Endothelial cell of umbilical vein (primary cell): ENCODE data around the gene KLRF2. TPM values are rescaled to one million over a fixed set of nuclear protein-coding genes. Genes with fewer than 3 reads are reported as not detected.

Source experiments
- BruUV-seq: library from RNA; stranded (reverse); fragments of 400-500 nt; replicated peaks from 2 replicates; lab custom pipeline; 2021; lab: Mats Ljungman, UMichigan
- CTCF ChIA-PET: fragments of 300-600, 350-600 bp; sonication (Branson Sonifier 250); formaldehyde crosslinking; loops from one replicate; lab custom pipeline; 2021; ENCODE audit warnings: antibody characterized with exemption, inconsistent platforms; lab: Charles Lee
- POLR2A ChIA-PET: fragments of 300-600, 350-600 bp; sonication (Branson Sonifier 250); formaldehyde crosslinking; loops from one replicate; lab custom pipeline; 2021; ENCODE audit warnings: antibody characterized with exemption, inconsistent platforms; lab: Charles Lee
- DNase-seq: peaks from one replicate; pipeline ENCODE4 v3.0.0-alpha.2; 2011; ENCODE audit warnings: low read depth, low spot score
- FAIRE-seq: peaks from 2 replicates; lab custom pipeline; 2011; peaks lifted over from hg19 to GRCh38; lab: Jason Lieb, UNC
- H2AFZ ChIP-seq: 2 replicates; pipeline ENCODE4 v1.6.0; 2012; ENCODE audit warnings: low read depth, low read length, control low read depth, inconsistent platforms
- H3K27ac ChIP-seq: 2 replicates; pipeline ENCODE4 v1.5.1; 2011; ENCODE audit warnings: low read depth, mild to moderate bottlenecking, control low read depth, low read length, moderate library complexity; ENCODE audit not compliant: insufficient read depth
- H3K27me3 ChIP-seq, 2 experiments: 2 replicates each; pipeline versions ENCODE4 v1.6.0 to v1.6.1; 2011; ENCODE audit warnings: low read length in 2 of 2, mixed read lengths in 1 of 2; ENCODE audit not compliant: control insufficient read depth in 2 of 2, insufficient read depth in 2 of 2
- H3K36me3 ChIP-seq, 2 experiments: 2 replicates in 1 of 2; 3 replicates in 1 of 2; pipeline ENCODE4 v1.5.1; 2011; ENCODE audit warnings: low read length in 2 of 2, mild to moderate bottlenecking in 1 of 2, moderate library complexity in 1 of 2; ENCODE audit not compliant: control insufficient read depth in 2 of 2, insufficient read depth in 2 of 2; ENCODE audit errors: extremely low read depth in 1 of 2
- H3K4me1 ChIP-seq: 3 replicates; pipeline ENCODE4 v1.5.1; 2011; ENCODE audit warnings: mild to moderate bottlenecking, low read length; ENCODE audit not compliant: control insufficient read depth, insufficient read depth; ENCODE audit errors: extremely low read depth
- H3K4me2 ChIP-seq: 2 replicates; pipeline ENCODE4 v1.6.1; 2011; ENCODE audit warnings: low read length, control low read depth, mixed read lengths; ENCODE audit not compliant: insufficient read depth
- H3K4me3 ChIP-seq, 3 experiments: fragments of 200-600 bp in 1 of 3; sonication (generic), shearing (Covaris generic) in 1 of 3; replicated peaks in 1 of 3; 2 replicates each; pipeline ENCODE4 v1.5.1; 2011 to 2016; ENCODE audit warnings: control low read depth in 3 of 3, low read length in 3 of 3, mild to moderate bottlenecking in 2 of 3, inconsistent platforms in 1 of 3, low read depth in 1 of 3, moderate library complexity in 1 of 3; ENCODE audit not compliant: insufficient read depth in 1 of 3
- H3K79me2 ChIP-seq: 2 replicates; pipeline ENCODE4 v1.6.0; 2012; ENCODE audit warnings: low read length, inconsistent platforms; ENCODE audit not compliant: control insufficient read depth, insufficient read depth
- H3K9ac ChIP-seq: replicated peaks from 2 replicates; pipeline ENCODE3; 2011; ENCODE audit warnings: low read length, control low read depth; ENCODE audit not compliant: insufficient read depth; ENCODE audit errors: extremely low read depth
- H3K9me1 ChIP-seq: replicated peaks from 3 replicates; pipeline ENCODE4 v1.6.0; 2011; ENCODE audit warnings: mild to moderate bottlenecking, low read length; ENCODE audit not compliant: control insufficient read depth, insufficient read depth; ENCODE audit errors: extremely low read depth
- H3K9me3 ChIP-seq: replicated peaks from 2 replicates; pipeline ENCODE4 v1.5.1; 2012; ENCODE audit warnings: low read length, inconsistent platforms; ENCODE audit not compliant: control insufficient read depth, insufficient read depth
- H4K20me1 ChIP-seq: replicated peaks from 2 replicates; pipeline ENCODE3; 2011; ENCODE audit warnings: mild to moderate bottlenecking, low read length; ENCODE audit not compliant: control insufficient read depth, insufficient read depth; ENCODE audit errors: extremely low read depth
- EZH2 ChIP-seq: IDR thresholded peaks from 2 replicates; pipeline ENCODE4 v1.6.1; 2012; ENCODE audit warnings: borderline replicate concordance, low read depth, mild to moderate bottlenecking, moderate library complexity, low read length, inconsistent platforms; ENCODE audit not compliant: severe bottlenecking
- FOS ChIP-seq: IDR thresholded peaks from 2 replicates; pipeline ENCODE4 v1.6.1; 2011; ENCODE audit warnings: mild to moderate bottlenecking, low read length, moderate library complexity, borderline replicate concordance; ENCODE audit not compliant: insufficient read depth
- GATA2 ChIP-seq: IDR thresholded peaks from 2 replicates; pipeline ENCODE4 v1.7.0; 2011; ENCODE audit warnings: low read depth, mild to moderate bottlenecking, moderate library complexity, mixed read lengths, low read length; ENCODE audit not compliant: insufficient read length, insufficient read depth
- JUN ChIP-seq: IDR thresholded peaks from 2 replicates; pipeline ENCODE4 v1.6.1; 2011; ENCODE audit warnings: borderline replicate concordance, low read depth; ENCODE audit not compliant: insufficient read length, insufficient read depth
- MYC ChIP-seq: IDR thresholded peaks from one replicate; pipeline ENCODE4 v1.6.1; 2011; ENCODE audit warnings: mild to moderate bottlenecking, low read depth, low read length
- POLR2A ChIP-seq: IDR thresholded peaks from 2 replicates; pipeline ENCODE4 v1.6.1; 2012; ENCODE audit warnings: low read depth, mild to moderate bottlenecking, control low read depth, low read length
- POLR2AphosphoS5 ChIP-seq: IDR thresholded peaks from 2 replicates; pipeline ENCODE4 v1.6.1; 2012; ENCODE audit warnings: low read depth, mild to moderate bottlenecking, control low read depth, low read length, moderate library complexity; ENCODE audit not compliant: insufficient read depth
- dilution Hi-C: fragments of 300-500 bp; cut with MboI; formaldehyde crosslinking; loops from one replicate; pipeline ENCODE4 v1.15.0; 2019; ENCODE audit warnings: low sequenced_read_pairs; ENCODE audit not compliant: extremely low pct_ligation_motif_present
- intact Hi-C: fragments of 100-400 bp; cut with micrococcal nuclease; formaldehyde crosslinking; loops from one replicate; pipeline ENCODE4 v1.10.0; 2022
- polyA plus RNA-seq, 4 experiments: library from polyadenylated mRNA; depleted of rRNA in 3 of 4; stranded (reverse) in 3 of 4; unstranded in 1 of 4; fragments of >200 nt; gene quantifications; 2 replicates each; pipeline versions ENCODE4 v1.2.1 to v1.2.3, GENCODE V29; 2011 to 2012; ENCODE audit warnings: missing spikeins in 1 of 4
- total RNA-seq: library from RNA; stranded (reverse); gene quantifications from 2 replicates; pipeline ENCODE4 v1.2.3, GENCODE V29; 2021
- TF ChIP-seq, protein P1 (sequence below), 2 donors: IDR thresholded peaks; 1 replicate in 1 of 2; 2 replicates in 1 of 2; pipeline ENCODE4 v1.5.1; 2011; ENCODE audit warnings: low read length in 2 of 2, mild to moderate bottlenecking in 2 of 2, moderate library complexity in 2 of 2, control low read depth in 1 of 2, inconsistent platforms in 1 of 2, low read depth in 1 of 2; ENCODE audit not compliant: insufficient read depth in 1 of 2; ENCODE audit errors: extremely low read depth in 1 of 2
- TF ChIP-seq, protein P2 (sequence below): IDR thresholded peaks from 2 replicates; pipeline ENCODE4 v1.6.1; 2011; ENCODE audit not compliant: insufficient read depth, insufficient read length

Gene KLRF2
- total and polyA plus RNA-seq, 2 donors (not counting 3 experiments of a cell fraction or from before 2014, with no cell fraction given): not detected

DNA sequence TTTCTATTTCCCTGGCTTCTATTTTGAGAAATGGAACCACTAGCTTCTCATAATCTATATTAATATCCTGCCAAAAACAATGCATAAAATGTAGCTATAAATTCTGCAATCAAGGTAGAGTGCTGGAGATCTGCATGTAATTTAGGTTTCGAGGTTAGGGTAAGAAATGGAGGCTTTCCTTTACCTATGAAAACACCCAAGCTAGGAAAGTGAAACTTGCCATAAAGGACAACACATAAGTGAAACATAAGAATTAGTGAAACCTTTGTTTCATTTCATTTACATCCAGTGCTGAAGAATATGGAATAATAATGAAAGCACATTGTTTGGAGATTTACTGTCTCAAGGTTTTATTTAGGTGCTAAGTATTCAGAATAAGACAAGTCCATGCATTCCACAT is 41.1 kb downstream of the KLRF2 start:
- Histone ChIP-seq H3K9me3 (no peaks in the 10 kb centered on the region), H3K27ac (no peak overlapping the region), H3K9me1 (no peaks in the 10 kb centered on the region), H3K79me2 (no peaks in the 10 kb centered on the region), H3K27me3 (peaks cover 2 to 9% of the 10 kb centered on the region in 2 experiments), H3K4me1 (no peaks in the 10 kb centered on the region), H3K4me2 (no peak overlapping the region), H2AFZ (no peak overlapping the region), H3K9ac (no peak overlapping the region), H3K36me3 (no peaks in the 10 kb centered on the region), H4K20me1 (no peaks in the 10 kb centered on the region), H3K4me3 (no peak overlapping the region)
- intact Hi-C loops: no loop called here
- no TSS peak for BruUV-seq
- ChIA-PET CTCF (interaction anchor here (0.9 to 3.7 kb wide), 5 partner anchors 27 to 171 kb away, joined by 3 to 21 read pairs (median 4); no protein-coding TSS in a partner anchor), POLR2A (no interaction called here)
- DNase-seq (no peak), FAIRE-seq (no peak)
- TF ChIP-seq, protein P1, sequence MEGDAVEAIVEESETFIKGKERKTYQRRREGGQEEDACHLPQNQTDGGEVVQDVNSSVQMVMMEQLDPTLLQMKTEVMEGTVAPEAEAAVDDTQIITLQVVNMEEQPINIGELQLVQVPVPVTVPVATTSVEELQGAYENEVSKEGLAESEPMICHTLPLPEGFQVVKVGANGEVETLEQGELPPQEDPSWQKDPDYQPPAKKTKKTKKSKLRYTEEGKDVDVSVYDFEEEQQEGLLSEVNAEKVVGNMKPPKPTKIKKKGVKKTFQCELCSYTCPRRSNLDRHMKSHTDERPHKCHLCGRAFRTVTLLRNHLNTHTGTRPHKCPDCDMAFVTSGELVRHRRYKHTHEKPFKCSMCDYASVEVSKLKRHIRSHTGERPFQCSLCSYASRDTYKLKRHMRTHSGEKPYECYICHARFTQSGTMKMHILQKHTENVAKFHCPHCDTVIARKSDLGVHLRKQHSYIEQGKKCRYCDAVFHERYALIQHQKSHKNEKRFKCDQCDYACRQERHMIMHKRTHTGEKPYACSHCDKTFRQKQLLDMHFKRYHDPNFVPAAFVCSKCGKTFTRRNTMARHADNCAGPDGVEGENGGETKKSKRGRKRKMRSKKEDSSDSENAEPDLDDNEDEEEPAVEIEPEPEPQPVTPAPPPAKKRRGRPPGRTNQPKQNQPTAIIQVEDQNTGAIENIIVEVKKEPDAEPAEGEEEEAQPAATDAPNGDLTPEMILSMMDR (IDR thresholded peaks at IDR 0.05; ENCODE audit: extremely low read depth in 1 of 2, insufficient read depth in 1 of 2, low read depth in 1 of 2, low read length in 2 of 2): no peak
- TF ChIP-seq GATA2: no peak
- no peak for TF ChIP-seq JUN
- TF ChIP-seq, protein P2, sequence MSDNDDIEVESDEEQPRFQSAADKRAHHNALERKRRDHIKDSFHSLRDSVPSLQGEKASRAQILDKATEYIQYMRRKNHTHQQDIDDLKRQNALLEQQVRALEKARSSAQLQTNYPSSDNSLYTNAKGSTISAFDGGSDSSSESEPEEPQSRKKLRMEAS: no peak
- no peak for TF ChIP-seq POLR2AphosphoS5
- TF ChIP-seq EZH2: no peak
- TF ChIP-seq FOS: no peak
- TF ChIP-seq POLR2A: no peak
- no peak for TF ChIP-seq MYC
- dilution Hi-C loops: no loop called here
